Measurements from ENCODE around the gene FGD4. TPM values are rescaled to one million over a fixed set of nuclear protein-coding genes. Genes with fewer than 3 reads are reported as not detected.

FGD4 gene
- total RNA-seq, 1 experiment from 2014 or later = 39.7 TPM

- Mint-ChIP-seq H3K27me3 (ENCODE audit: low read depth) (no peaks in the 10 kb centered on the region), H3K36me3 (peaks cover 5% of the 10 kb centered on the region; the same call in 1 of the 2 replicates), H3K4me1 (no peaks in the 10 kb centered on the region), H3K9me3 (peaks cover 8% of the 10 kb centered on the region), H3K4me3 (no peak overlapping the region), H3K27ac (no peak overlapping the region)
- TF ChIP-seq ZNF317 (CRISPR knock-in tag; IDR thresholded peaks at IDR 0.05; ENCODE audit: borderline replicate concordance, low read depth) = no peak
- TF ChIP-seq, protein P1, sequence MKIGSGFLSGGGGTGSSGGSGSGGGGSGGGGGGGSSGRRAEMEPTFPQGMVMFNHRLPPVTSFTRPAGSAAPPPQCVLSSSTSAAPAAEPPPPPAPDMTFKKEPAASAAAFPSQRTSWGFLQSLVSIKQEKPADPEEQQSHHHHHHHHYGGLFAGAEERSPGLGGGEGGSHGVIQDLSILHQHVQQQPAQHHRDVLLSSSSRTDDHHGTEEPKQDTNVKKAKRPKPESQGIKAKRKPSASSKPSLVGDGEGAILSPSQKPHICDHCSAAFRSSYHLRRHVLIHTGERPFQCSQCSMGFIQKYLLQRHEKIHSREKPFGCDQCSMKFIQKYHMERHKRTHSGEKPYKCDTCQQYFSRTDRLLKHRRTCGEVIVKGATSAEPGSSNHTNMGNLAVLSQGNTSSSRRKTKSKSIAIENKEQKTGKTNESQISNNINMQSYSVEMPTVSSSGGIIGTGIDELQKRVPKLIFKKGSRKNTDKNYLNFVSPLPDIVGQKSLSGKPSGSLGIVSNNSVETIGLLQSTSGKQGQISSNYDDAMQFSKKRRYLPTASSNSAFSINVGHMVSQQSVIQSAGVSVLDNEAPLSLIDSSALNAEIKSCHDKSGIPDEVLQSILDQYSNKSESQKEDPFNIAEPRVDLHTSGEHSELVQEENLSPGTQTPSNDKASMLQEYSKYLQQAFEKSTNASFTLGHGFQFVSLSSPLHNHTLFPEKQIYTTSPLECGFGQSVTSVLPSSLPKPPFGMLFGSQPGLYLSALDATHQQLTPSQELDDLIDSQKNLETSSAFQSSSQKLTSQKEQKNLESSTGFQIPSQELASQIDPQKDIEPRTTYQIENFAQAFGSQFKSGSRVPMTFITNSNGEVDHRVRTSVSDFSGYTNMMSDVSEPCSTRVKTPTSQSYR (CRISPR knock-in tag; IDR thresholded peaks at IDR 0.05) = no peak
- TF ChIP-seq JUN (CRISPR knock-in tag; IDR thresholded peaks at IDR 0.05) = no peak
- TF ChIP-seq, protein P2, sequence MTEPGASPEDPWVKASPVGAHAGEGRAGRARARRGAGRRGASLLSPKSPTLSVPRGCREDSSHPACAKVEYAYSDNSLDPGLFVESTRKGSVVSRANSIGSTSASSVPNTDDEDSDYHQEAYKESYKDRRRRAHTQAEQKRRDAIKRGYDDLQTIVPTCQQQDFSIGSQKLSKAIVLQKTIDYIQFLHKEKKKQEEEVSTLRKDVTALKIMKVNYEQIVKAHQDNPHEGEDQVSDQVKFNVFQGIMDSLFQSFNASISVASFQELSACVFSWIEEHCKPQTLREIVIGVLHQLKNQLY (CRISPR knock-in tag; IDR thresholded peaks at IDR 0.05) = no peak
- no peak for TF ChIP-seq IRF2 (CRISPR knock-in tag; IDR thresholded peaks at IDR 0.05; ENCODE audit: borderline replicate concordance, low read depth)
- no peak for TF ChIP-seq ZNF232 (CRISPR knock-in tag; IDR thresholded peaks at IDR 0.05)
- no peak for TF ChIP-seq TP53 (CRISPR knock-in tag; IDR thresholded peaks at IDR 0.05)
- TF ChIP-seq, protein P3, sequence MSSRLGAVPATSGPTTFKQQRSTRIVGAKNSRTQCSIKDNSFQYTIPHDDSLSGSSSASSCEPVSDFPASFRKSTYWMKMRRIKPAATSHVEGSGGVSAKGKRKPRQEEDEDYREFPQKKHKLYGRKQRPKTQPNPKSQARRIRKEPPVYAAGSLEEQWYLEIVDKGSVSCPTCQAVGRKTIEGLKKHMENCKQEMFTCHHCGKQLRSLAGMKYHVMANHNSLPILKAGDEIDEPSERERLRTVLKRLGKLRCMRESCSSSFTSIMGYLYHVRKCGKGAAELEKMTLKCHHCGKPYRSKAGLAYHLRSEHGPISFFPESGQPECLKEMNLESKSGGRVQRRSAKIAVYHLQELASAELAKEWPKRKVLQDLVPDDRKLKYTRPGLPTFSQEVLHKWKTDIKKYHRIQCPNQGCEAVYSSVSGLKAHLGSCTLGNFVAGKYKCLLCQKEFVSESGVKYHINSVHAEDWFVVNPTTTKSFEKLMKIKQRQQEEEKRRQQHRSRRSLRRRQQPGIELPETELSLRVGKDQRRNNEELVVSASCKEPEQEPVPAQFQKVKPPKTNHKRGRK (CRISPR knock-in tag; IDR thresholded peaks at IDR 0.05; ENCODE audit: borderline replicate concordance) = no peak
- TF ChIP-seq SP1 (CRISPR knock-in tag; conservative IDR thresholded peaks at IDR 0.05) = no peak
- TF ChIP-seq USF1 (CRISPR knock-in tag; IDR thresholded peaks at IDR 0.05) = no peak
- TF ChIP-seq ZNF121 (CRISPR knock-in tag; IDR thresholded peaks at IDR 0.05) = no peak
- TF ChIP-seq, protein P4, sequence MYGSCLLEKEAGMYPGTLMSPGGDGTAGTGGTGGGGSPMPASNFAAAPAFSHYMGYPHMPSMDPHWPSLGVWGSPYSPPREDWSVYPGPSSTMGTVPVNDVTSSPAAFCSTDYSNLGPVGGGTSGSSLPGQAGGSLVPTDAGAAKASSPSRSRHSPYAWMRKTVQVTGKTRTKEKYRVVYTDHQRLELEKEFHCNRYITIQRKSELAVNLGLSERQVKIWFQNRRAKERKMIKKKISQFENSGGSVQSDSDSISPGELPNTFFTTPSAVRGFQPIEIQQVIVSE (CRISPR knock-in tag; IDR thresholded peaks at IDR 0.05; ENCODE audit: borderline replicate concordance) = no peak
- TF ChIP-seq TEAD4 (CRISPR knock-in tag; IDR thresholded peaks at IDR 0.05) = no peak
- TF ChIP-seq, protein P5, sequence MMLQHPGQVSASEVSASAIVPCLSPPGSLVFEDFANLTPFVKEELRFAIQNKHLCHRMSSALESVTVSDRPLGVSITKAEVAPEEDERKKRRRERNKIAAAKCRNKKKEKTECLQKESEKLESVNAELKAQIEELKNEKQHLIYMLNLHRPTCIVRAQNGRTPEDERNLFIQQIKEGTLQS (CRISPR knock-in tag; conservative IDR thresholded peaks at IDR 0.05) = no peak
- no peak for TF ChIP-seq ZNF219 (CRISPR knock-in tag; IDR thresholded peaks at IDR 0.05; ENCODE audit: borderline replicate concordance)
- POLR2A ChIA-PET = no interaction called here
- DNase-seq (ENCODE audit: low spot score) = no peak
- CTCF ChIA-PET = no interaction called here
- ATAC-seq = no peak
Measured at GRCh38 chr12:32650508-32650907, 251.2 kb downstream of the FGD4 start.

DNA sequence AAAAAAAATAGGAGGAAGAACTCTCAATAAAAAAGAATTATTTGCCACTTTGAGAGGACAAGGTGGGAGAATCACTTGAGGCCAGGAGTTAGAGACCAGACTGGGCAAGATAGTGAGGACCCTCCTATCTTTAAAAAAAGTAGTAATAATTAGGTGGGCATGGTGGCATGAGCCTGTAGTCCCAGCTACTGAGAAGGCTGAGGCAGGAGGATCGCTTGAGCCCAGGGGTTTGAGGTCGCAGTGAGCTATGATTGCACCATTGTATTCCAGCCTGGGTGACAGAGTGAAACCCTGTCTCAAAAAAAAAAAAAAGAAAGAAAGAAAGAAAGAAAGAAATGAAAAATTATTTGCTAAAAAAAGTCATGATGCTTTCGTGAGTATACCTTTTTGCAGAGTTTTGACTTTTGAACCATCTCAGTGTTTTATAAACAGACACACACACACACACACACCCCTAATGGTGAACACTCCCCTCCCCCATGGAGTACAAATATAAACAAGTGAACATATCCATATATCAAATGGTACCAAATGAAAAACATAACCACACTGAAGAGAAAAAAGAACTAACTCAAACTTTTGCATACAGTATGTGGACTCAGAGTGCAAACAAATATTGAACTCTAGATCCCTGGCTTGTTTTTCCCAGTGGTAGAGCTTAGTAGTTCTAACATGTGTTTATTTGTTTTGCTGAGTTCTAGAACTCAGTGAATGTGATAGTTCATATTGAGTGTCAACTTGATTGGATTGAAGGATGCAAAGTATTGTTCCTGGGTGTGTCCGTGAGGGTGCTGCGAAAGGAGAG lies 252.0 kb downstream of the FGD4 start:
- POLR2A ChIA-PET = no interaction called here
- H3K4me3 Mint-ChIP-seq = no peak overlapping the region
- H3K4me1 Mint-ChIP-seq = no peaks in the 10 kb centered on the region
- H3K36me3 Mint-ChIP-seq = peaks cover under 1% of the 10 kb centered on the region; the same call in 1 of the 2 replicates
- H3K9me3 Mint-ChIP-seq = peaks cover 8% of the 10 kb centered on the region
- ATAC-seq (no peak), DNase-seq (ENCODE audit: low spot score) (no peak)
- H3K27me3 Mint-ChIP-seq (ENCODE audit: low read depth) = no peaks in the 10 kb centered on the region
- CTCF ChIA-PET = interaction anchor here (0.8 to 1.4 kb wide), 2 partner anchors 21 to 274 kb away, joined by 3 read pairs; no protein-coding TSS in a partner anchor
- no peak overlapping the region for H3K27ac Mint-ChIP-seq
- TF ChIP-seq, protein P6, sequence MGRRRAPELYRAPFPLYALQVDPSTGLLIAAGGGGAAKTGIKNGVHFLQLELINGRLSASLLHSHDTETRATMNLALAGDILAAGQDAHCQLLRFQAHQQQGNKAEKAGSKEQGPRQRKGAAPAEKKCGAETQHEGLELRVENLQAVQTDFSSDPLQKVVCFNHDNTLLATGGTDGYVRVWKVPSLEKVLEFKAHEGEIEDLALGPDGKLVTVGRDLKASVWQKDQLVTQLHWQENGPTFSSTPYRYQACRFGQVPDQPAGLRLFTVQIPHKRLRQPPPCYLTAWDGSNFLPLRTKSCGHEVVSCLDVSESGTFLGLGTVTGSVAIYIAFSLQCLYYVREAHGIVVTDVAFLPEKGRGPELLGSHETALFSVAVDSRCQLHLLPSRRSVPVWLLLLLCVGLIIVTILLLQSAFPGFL (CRISPR knock-in tag; IDR thresholded peaks at IDR 0.05; ENCODE audit: borderline replicate concordance) = no peak
- TF ChIP-seq ZNF138 (CRISPR knock-in tag; conservative IDR thresholded peaks at IDR 0.05) (no peak), ATF2 (CRISPR knock-in tag; IDR thresholded peaks at IDR 0.05; ENCODE audit: borderline replicate concordance, low read depth) (no peak)
- TF ChIP-seq, protein P7, sequence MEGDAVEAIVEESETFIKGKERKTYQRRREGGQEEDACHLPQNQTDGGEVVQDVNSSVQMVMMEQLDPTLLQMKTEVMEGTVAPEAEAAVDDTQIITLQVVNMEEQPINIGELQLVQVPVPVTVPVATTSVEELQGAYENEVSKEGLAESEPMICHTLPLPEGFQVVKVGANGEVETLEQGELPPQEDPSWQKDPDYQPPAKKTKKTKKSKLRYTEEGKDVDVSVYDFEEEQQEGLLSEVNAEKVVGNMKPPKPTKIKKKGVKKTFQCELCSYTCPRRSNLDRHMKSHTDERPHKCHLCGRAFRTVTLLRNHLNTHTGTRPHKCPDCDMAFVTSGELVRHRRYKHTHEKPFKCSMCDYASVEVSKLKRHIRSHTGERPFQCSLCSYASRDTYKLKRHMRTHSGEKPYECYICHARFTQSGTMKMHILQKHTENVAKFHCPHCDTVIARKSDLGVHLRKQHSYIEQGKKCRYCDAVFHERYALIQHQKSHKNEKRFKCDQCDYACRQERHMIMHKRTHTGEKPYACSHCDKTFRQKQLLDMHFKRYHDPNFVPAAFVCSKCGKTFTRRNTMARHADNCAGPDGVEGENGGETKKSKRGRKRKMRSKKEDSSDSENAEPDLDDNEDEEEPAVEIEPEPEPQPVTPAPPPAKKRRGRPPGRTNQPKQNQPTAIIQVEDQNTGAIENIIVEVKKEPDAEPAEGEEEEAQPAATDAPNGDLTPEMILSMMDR (IDR thresholded peaks at IDR 0.05) = no peak
- TF ChIP-seq, protein P8, sequence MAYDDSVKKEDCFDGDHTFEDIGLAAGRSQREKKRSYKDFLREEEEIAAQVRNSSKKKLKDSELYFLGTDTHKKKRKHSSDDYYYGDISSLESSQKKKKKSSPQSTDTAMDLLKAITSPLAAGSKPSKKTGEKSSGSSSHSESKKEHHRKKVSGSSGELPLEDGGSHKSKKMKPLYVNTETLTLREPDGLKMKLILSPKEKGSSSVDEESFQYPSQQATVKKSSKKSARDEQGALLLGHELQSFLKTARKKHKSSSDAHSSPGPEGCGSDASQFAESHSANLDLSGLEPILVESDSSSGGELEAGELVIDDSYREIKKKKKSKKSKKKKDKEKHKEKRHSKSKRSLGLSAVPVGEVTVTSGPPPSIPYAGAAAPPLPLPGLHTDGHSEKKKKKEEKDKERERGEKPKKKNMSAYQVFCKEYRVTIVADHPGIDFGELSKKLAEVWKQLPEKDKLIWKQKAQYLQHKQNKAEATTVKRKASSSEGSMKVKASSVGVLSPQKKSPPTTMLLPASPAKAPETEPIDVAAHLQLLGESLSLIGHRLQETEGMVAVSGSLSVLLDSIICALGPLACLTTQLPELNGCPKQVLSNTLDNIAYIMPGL (CRISPR knock-in tag; IDR thresholded peaks at IDR 0.05) = no peak

Data from WTC11 (cell line).